Measurements from ENCODE around the gene ROR1. TPM values are rescaled to one million over a fixed set of nuclear protein-coding genes. Genes with fewer than 3 reads are reported as not detected.

The ROR1 gene
- total and polyA plus RNA-seq, 9 of the 15 experiments (the other 6 are each of a cell fraction or from before 2014, with no cell fraction given): 0.02 TPM; not detected in 8

- Histone ChIP-seq H3K9me3 (replicated peaks; ENCODE audit: control insufficient read depth, insufficient read depth, low read depth, low read length) (no peaks in the 10 kb centered on the region), H3K79me2 (ENCODE audit: control insufficient read depth, insufficient read depth, low read length) (no peaks in the 10 kb centered on the region), H3K9ac (ENCODE audit: insufficient read depth in 1 of 2, low read depth in 2 of 2, low read length in 2 of 2) (no peak overlapping the region), H3K9me1 (ENCODE audit: control insufficient read depth, insufficient read depth, low read length) (no peaks in the 10 kb centered on the region), H3K4me2 (ENCODE audit: insufficient read depth, low read length) (no peak overlapping the region), H3K4me3 (no peak overlapping the region), H2AFZ (ENCODE audit: low read depth, low read length) (no peak overlapping the region), H3K4me1 (replicated peaks in 1 of 2; ENCODE audit: control insufficient read depth in 2 of 2, insufficient read depth in 2 of 2, low read length in 2 of 2) (no peaks in the 10 kb centered on the region), H3K36me3 (ENCODE audit: control insufficient read depth, insufficient read depth, low read length) (no peaks in the 10 kb centered on the region), H4K20me1 (replicated peaks; ENCODE audit: control insufficient read depth, insufficient read depth, low read length) (no peaks in the 10 kb centered on the region), H3K27me3 (ENCODE audit: control insufficient read depth in 2 of 2, insufficient read depth in 2 of 2, low read length in 2 of 2) (no peaks in the 10 kb centered on the region), H3K27ac (ENCODE audit: extremely low read depth, low read depth, low read length) (no peak overlapping the region)
- intact Hi-C loops (cut with micrococcal nuclease) (no loop called here), in situ Hi-C loops (cut with MboI) (no loop called here)
- ATAC-seq: no peak
- TF ChIP-seq ATF1 (CRISPR knock-in tag; IDR thresholded peaks at IDR 0.05): no peak
- no peak for TF ChIP-seq ATF1 (tag; IDR thresholded peaks at IDR 0.05)
- TF ChIP-seq TOE1 (IDR thresholded peaks at IDR 0.05; ENCODE audit: borderline replicate concordance): no peak
- TF ChIP-seq TOE1 (CRISPR knock-in tag; IDR thresholded peaks at IDR 0.05; ENCODE audit: borderline replicate concordance, low read depth): no peak
- no peak for TF ChIP-seq GATAD2A (IDR thresholded peaks at IDR 0.05)
- no peak for TF ChIP-seq KLF13 (tag; IDR thresholded peaks at IDR 0.05; ENCODE audit: borderline replicate concordance, low read depth)
- no peak for TF ChIP-seq SIX5 (IDR thresholded peaks at IDR 0.05; ENCODE audit: borderline replicate concordance in 1 of 2, insufficient read depth in 1 of 2, low read depth in 1 of 2, low read length in 2 of 2)
- TF ChIP-seq HEY1 (CRISPR knock-in tag; IDR thresholded peaks at IDR 0.05; ENCODE audit: borderline replicate concordance): no peak
- TF ChIP-seq CTBP1 (IDR thresholded peaks at IDR 0.05; ENCODE audit: borderline replicate concordance): no peak
- TF ChIP-seq SPI1 (IDR thresholded peaks at IDR 0.05; ENCODE audit: borderline replicate concordance, low read depth, low read length): no peak
- TF ChIP-seq, protein P1, sequence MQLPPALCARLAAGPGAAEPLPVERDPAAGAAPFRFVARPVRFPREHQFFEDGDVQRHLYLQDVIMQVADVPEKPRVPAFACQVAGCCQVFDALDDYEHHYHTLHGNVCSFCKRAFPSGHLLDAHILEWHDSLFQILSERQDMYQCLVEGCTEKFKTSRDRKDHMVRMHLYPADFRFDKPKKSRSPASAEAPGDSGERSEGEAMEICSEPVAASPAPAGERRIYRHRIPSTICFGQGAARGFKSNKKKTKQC (CRISPR knock-in tag; IDR thresholded peaks at IDR 0.05): no peak
- POLR2A ChIA-PET: no interaction called here
- no peak for DNase-seq (ENCODE audit: extremely low read depth in 1 of 4, low spot score in 3 of 4)
- FAIRE-seq: no peak
- BruUV-seq (replicated peaks): no TSS peak
- CTCF ChIA-PET (ENCODE audit: low intra/inter-chr PET ratio): no interaction called here
- WGBS (ENCODE audit: insufficient coverage, low coverage, missing lambda C conversion rate): 1% methylated on average over 7 of the region's 7 CpGs
Observed at GRCh38 chr1:63975481-63975880, 201.7 kb downstream of the ROR1 start.
